PC-3 (cell line): ENCODE measurements around the gene PARN.

Source experiments
- CTCF ChIP-seq: fragments of 300-600 bp; sonication (generic); conservative IDR thresholded peaks from 2 replicates; pipeline ENCODE4 v1.5.1; 2017; ENCODE audit warnings: antibody characterized with exemption, low read depth, mild to moderate bottlenecking, low read length
- EZH2 ChIP-seq: fragments of 300-600 bp; sonication (generic); IDR thresholded peaks from one replicate; pipeline ENCODE4 v1.6.1; 2017; ENCODE audit warnings: antibody characterized with exemption, mild to moderate bottlenecking, low read length; ENCODE audit not compliant: unreplicated experiment
- EZH2phosphoT487 ChIP-seq: fragments of 300-600 bp; sonication (generic); IDR thresholded peaks from 2 replicates; pipeline ENCODE4 v1.6.1; 2018; ENCODE audit warnings: mild to moderate bottlenecking, antibody characterized with exemption, low read length, borderline replicate concordance

- no peak for TF ChIP-seq CTCF
- no peak for TF ChIP-seq EZH2
- no peak for TF ChIP-seq EZH2phosphoT487
Observed at GRCh38 chr16:14579266-14579665, 50.8 kb downstream of the PARN start.
